HG03196 (cell line): ENCODE data around the gene DLST.

Experiments used
- ATAC-seq: cut with Tn5 transposase; IDR thresholded peaks from one replicate; pipeline ENCODE4 v1.9.1; 2021; ENCODE audit not compliant: unreplicated experiment

Gene DLST

GRCh38 chr14:74937171-74937570 lies 55.5 kb downstream of the DLST start:
- ATAC-seq: no peak

DNA sequence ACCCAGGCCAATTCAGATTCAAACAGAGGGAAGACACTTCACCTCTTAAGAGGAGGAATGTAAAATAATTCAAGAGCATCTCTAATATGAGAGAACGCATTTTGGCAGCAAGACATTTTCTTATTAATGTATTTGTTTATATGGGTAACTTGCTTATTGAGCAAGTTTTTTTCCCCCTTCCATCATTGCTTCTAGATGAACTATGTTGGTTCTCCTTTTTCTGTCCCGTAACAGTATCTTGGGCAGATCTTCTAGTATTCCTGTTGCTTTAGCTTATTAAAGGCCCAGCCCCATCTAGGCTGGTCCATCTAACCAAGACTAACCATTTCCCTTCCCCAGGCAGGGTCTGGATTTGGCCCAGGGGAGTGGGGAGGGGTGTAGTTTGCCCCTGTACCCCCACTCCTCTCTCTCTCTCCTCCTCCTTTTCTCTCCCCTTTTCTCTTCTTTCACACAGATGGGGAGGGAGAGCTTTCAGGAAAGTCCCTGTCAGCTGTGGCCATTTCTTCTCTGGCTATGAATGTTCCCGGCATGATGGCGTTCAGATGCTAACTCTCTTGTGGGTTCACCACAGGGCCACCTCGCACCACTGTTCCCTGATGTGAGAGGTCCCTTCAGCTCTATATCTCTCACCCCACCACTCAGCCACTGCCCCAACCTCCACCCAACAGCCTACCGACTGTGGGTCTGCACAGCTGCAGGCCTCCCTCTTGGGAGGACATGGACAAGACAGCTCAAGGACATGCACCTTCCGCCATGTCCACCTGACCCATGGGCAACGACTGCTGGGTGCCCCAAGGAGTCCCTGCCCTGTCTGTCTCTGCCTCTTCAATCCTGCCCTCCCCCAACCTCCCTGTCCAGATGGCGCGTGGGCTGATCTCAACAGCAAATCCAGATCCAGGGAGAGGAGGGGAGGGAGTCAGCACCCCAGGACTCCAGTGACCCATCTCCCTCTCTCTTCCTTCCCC lies 57.1 kb downstream of the DLST start:
- no peak for ATAC-seq

- no peak for ATAC-seq
Measured at GRCh38 chr14:74940956-74941565, 59.3 kb downstream of the DLST start.

- ATAC-seq: peak; percentile 40
Measured at GRCh38 chr14:74941676-74942097, 60.0 kb downstream of the DLST start.

DNA sequence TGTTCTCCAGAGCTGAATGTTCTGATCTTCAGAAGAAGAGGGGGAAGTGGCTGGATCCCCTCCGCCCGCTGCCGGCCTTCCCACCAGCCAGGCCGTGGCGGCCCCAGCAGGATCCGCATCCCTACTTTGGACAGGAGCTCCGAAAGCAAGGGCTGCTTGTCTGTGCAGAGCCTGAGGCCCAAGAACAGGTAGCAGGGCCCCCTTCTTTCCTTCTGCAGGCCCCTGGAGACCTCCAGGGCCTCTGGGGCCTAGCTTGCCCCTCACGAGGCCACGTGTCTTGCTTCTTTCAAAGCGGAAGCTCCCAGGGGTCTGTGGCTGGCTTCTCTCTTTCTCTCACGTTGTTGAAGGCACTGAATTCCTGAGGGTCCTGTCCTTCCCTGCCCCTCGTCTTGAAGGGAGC lies 60.5 kb downstream of the DLST start:
- ATAC-seq: no peak

GRCh38 chr14:74942608-74943007 lies 60.9 kb downstream of the DLST start:
- ATAC-seq: no peak

- ATAC-seq: no peak
Measured at GRCh38 chr14:74945261-74945851, 63.6 kb downstream of the DLST start.

- no peak for ATAC-seq
Measured at GRCh38 chr14:74945852-74946658, 64.3 kb downstream of the DLST start.

GRCh38 chr14:74946659-74947281 lies 65.1 kb downstream of the DLST start:
- ATAC-seq: no peak

GRCh38 chr14:74947353-74948227 lies 65.9 kb downstream of the DLST start:
- no peak for ATAC-seq

GRCh38 chr14:74948228-74949175 lies 66.8 kb downstream of the DLST start:
- ATAC-seq: no peak

DNA sequence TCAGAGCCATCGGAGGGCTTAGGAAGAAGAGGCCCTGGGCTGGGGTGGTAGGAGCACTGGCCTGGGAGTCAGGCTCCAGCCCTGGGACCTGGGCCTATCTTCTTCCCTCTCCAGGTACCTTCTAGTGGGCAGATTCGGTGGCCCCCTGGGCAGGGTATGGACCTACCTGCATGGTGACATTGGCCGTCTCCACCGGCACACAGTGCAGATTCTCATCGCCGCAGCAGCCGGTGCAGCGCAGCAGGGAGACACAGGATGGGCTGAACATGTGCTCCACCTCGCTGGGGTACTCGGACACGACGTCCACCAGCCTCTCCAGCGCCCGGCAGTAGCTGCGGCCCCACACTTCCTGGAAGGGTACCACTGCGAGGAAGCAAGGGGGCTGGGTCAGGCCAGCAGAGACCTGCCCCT lies 67.5 kb downstream of the DLST start:
- ATAC-seq: no peak

GRCh38 chr14:74949859-74950573 lies 68.3 kb downstream of the DLST start:
- no peak for ATAC-seq

DNA sequence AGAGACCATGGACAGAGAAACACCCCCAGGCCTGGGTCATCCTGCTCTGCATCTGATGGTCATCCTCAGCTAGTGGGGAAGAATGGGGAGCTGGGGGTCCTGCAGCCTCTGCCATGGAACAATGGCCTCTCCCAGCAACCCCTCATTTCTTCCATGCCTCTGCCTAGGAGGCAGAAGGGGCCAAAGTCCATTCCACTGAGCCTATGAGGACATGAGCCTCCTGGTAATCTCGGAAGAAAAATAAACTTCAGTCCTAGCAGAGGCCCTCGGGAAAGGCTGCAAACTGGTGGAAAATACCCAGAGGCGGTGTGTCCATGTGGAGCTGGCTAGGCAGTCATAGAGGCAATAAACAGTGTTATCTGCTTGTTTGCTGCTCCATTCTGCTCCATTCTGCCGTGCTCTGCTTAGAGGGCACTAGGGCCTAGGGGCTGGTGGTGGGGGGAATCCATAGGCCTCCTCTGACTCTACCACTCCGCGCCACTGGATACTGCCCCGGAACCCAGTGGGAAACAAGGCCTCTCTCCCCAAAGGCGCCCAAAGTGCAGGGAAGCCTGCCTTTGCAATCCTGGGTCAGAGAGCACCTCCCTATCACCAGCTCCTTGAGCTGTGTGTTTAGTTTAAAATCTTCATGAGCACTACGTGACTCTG lies 69.2 kb downstream of the DLST start:
- ATAC-seq: no peak

DNA sequence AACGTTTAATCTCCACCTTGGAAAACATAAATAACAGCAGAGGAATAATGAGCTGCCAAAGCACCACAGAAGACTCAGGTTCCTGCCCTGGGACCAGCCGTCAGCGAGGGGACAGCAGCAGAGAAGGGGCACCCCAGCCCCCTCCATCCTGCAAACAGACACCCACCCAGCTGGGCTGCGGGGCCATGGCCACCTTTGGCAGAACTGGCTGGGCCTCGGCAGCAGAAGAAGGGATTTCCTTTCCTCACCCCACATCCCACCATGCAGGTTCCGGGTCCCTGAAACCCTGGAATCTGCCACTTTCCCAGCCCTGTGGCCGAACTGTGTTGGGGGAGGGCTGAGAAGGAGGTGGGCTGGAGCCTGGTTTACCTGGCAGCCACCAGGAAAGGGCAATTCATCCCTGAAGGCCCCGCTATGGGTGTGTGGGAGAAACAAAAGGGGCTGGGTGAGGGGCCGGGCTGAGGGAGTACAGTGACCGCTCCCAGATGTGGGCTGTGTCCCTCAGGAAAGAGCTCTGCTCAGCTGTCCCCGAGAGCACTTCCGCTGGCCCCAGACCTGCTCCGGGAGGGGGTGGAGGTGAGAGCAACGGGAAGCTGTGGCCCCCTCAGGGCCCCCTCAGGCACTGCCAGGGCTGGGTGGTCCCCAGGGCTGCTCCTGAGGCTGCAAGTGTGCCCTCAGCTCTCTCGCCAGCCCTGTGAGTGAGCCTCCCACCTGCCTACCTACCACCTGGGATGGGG lies 69.9 kb downstream of the DLST start:
- no peak for ATAC-seq

DNA sequence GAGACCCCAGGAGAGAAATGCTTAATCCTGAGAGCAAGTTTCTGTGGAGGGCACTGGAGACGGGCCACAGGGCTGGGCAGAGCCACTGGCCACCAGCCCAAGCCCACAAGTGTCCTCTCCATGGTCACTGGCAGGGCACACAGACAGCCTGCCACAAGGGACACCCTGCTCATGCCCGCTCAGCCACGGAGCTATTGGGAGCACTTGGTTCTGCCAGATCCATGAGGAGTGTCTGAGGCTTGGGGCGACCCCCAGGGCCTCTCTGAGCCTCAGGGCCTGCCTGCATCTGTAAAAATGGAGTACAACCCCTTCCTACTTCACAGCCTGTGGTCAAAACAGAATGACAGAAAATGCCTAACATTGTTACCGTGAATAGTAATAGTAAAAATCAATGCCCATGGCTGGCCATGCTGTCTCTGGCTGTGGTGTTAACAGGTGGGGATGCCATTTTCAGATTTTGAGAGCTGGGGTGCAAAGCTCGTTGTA lies 70.5 kb downstream of the DLST start:
- no peak for ATAC-seq
